Muscle of leg (tissue), 11 donors: ENCODE results near the gene CDC42EP4. TPM values are rescaled to one million over a fixed set of nuclear protein-coding genes. Genes with fewer than 3 reads are reported as not detected.

Experiments
- DNase-seq: peaks from one replicate; pipeline ENCODE4 v3.0.0; 2013
- H3K27ac ChIP-seq: one replicate; pipeline ENCODE4 v1.5.1; 2013; ENCODE audit warnings: mild to moderate bottlenecking, low read length, control low read depth
- H3K27me3 ChIP-seq: one replicate; pipeline ENCODE4 v1.6.1; 2013; ENCODE audit warnings: low read length; ENCODE audit not compliant: control insufficient read depth, insufficient read depth
- H3K36me3 ChIP-seq: one replicate; pipeline ENCODE4 v1.6.1; 2013; ENCODE audit warnings: low read length; ENCODE audit not compliant: control insufficient read depth, insufficient read depth
- H3K4me1 ChIP-seq: one replicate; pipeline ENCODE4 v1.6.1; 2013; ENCODE audit warnings: low read length; ENCODE audit not compliant: control insufficient read depth, insufficient read depth
- H3K4me3 ChIP-seq: one replicate; pipeline ENCODE4 v1.5.1; 2013; ENCODE audit warnings: low read length, control low read depth
- H3K9me3 ChIP-seq: replicated peaks from 2 replicates; pipeline ENCODE4 v1.6.1; 2013; ENCODE audit warnings: low read depth, low read length; ENCODE audit not compliant: control insufficient read depth
- WGBS: methylation state at CpG from one replicate; pipeline ENCODE4 v1.1.5; 2013; ENCODE audit warnings: missing lambda C conversion rate; ENCODE audit not compliant: insufficient coverage; 5-methylcytosine and 5-hydroxymethylcytosine counted together
- polyA plus RNA-seq, 8 donors: library from polyadenylated mRNA; unstranded; fragments of 120-200 nt; gene quantifications; one replicate each; pipeline versions ENCODE4 v1.2.1 to v1.2.3, GENCODE V29; 2013; ENCODE audit warnings: inconsistent platforms in 1 of 8, low replicate concordance in 1 of 8; ENCODE audit not compliant: insufficient read length in 8 of 8, insufficient read depth in 1 of 8
- total RNA-seq: library from RNA; stranded (reverse); fragments of 120-200 nt; gene quantifications from one replicate; pipeline ENCODE4 v1.2.4, GENCODE V29; 2013

The CDC42EP4 gene
- total and polyA plus RNA-seq, 9 donors: 13.4 to 30.9 (median 21.5) TPM

DNA sequence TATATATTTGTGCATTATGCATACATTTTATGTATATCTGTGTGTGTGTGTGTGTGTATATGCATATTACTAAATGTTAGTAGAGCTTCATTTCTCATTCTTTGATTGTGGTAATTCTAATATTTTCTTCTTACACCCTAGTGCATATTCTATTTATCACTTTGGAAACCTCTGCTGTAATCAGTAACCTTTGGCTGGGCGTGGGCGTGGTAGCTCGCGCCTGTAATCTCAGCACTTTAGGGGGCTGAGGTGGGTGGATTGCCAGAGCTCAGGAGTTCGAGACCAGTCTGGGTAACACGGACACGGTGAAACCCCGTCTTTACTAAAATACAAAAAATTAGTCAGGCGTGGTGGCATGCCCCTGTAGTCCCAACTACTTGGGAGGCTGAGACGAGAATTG, 77.1 kb downstream of the CDC42EP4 start:
- Histone ChIP-seq H3K9me3 (no peaks in the 10 kb centered on the region), H3K27me3 (no peaks in the 10 kb centered on the region), H3K4me1 (peaks cover 18% of the 10 kb centered on the region), H3K27ac (no peak overlapping the region), H3K36me3 (peaks cover 28% of the 10 kb centered on the region), H3K4me3 (no peak overlapping the region)
- DNase-seq: no peak
- 97% methylated on average over 6 of the region's 10 CpGs for WGBS

Other genes starting within 250 kb of the CDC42EP4 start
- gene SLC39A11, start 219.3 kb downstream of the CDC42EP4 start, total RNA-seq: 10.0 TPM
- gene SLC39A11, start 219.3 kb downstream of the CDC42EP4 start, polyA plus RNA-seq: 10 to 100 TPM in 4 of 8 donors, 1 to 10 TPM in 4; 8.7 to 13.6 (median 10.3) TPM
- gene SSTR2, start 147.0 kb downstream of the CDC42EP4 start, total RNA-seq: 0.53 TPM
- gene SSTR2, start 147.0 kb downstream of the CDC42EP4 start, polyA plus RNA-seq: under 1 TPM; 0.48 to 0.90 (median 0.65) TPM
- gene COG1, start 118.9 kb downstream of the CDC42EP4 start, total RNA-seq: 23.3 TPM
- 10 to 100 TPM; 26.2 to 41.8 (median 30.9) TPM for gene COG1, start 118.9 kb downstream of the CDC42EP4 start, polyA plus RNA-seq
- not detected for gene CPSF4L, start 50.1 kb downstream of the CDC42EP4 start, total RNA-seq
- not detected for gene CPSF4L, start 50.1 kb downstream of the CDC42EP4 start, polyA plus RNA-seq